ENCODE data around the gene FAXDC2. TPM values are rescaled to one million over a fixed set of nuclear protein-coding genes. Genes with fewer than 3 reads are reported as not detected.

Gene FAXDC2
- total RNA-seq, 1 donor from 2014 or later = 72.7 TPM

GRCh38 chr5:154896562-154897165, 46.3 kb upstream of the FAXDC2 start:
- no peak overlapping the region for H3K27ac ChIP-seq
- H3K27me3 ChIP-seq (ENCODE audit: low read depth) = no peaks in the 10 kb centered on the region
- DNase-seq (no peak), ATAC-seq (no peak)
- H3K4me1 ChIP-seq = peaks cover 25% of the 10 kb centered on the region
- TF ChIP-seq CTCF (IDR thresholded peaks at IDR 0.05) = no peak
- no peaks in the 10 kb centered on the region for H3K9me3 ChIP-seq
- intact Hi-C loops (cut with DNase I) = no loop called here
- H3K36me3 ChIP-seq = peaks cover 82% of the 10 kb centered on the region
- H3K4me3 ChIP-seq = no peak overlapping the region

GRCh38 chr5:154895606-154896561, 45.5 kb upstream of the FAXDC2 start:
- ATAC-seq (no peak), DNase-seq (no peak)
- H3K9me3 ChIP-seq = no peaks in the 10 kb centered on the region
- H3K36me3 ChIP-seq = peaks cover 82% of the 10 kb centered on the region
- peaks cover 25% of the 10 kb centered on the region for H3K4me1 ChIP-seq
- H3K4me3 ChIP-seq = no peak overlapping the region
- TF ChIP-seq CTCF (IDR thresholded peaks at IDR 0.05) = no peak
- no peaks in the 10 kb centered on the region for H3K27me3 ChIP-seq (ENCODE audit: low read depth)
- no peak overlapping the region for H3K27ac ChIP-seq
- intact Hi-C loops (cut with DNase I) = no loop called here

DNA sequence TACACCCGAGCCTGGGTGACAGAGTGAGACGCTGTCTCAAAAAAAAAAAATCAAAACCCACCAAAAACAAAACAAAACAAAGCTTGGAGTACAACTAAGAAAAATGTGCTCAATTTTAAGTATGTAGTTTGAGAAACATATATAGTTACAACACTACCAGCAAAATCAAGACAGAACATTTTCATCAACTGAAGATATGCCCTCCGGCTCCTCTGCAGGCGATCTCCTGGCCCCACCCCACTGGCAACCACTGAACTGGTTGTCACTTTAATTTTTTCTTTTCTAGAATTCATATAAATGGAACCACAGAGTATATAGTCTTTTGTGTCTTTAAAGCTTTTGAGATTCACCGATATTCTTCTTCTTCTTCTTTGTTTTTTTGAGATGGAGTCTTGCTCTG, 43.0 kb upstream of the FAXDC2 start:
- no peak for ATAC-seq
- no peak overlapping the region for H3K27ac ChIP-seq

GRCh38 chr5:154892369-154892771, 42.0 kb upstream of the FAXDC2 start:
- Histone ChIP-seq H3K27ac (no peak overlapping the region), H3K9me3 (no peaks in the 10 kb centered on the region), H3K27me3 (ENCODE audit: low read depth) (no peaks in the 10 kb centered on the region), H3K4me1 (no peaks in the 10 kb centered on the region), H3K36me3 (peaks cover 98% of the 10 kb centered on the region), H3K4me3 (no peak overlapping the region)
- intact Hi-C loops (cut with DNase I) = no loop called here
- no peak for ATAC-seq
- no peak for DNase-seq
- no peak for TF ChIP-seq CTCF (IDR thresholded peaks at IDR 0.05)

More for the DNA sequence above, 43.0 kb upstream of the FAXDC2 start:
- no peak for TF ChIP-seq CTCF (IDR thresholded peaks at IDR 0.05)
- peaks cover 6% of the 10 kb centered on the region for H3K4me1 ChIP-seq
- no peaks in the 10 kb centered on the region for H3K27me3 ChIP-seq (ENCODE audit: low read depth)
- peaks cover 97% of the 10 kb centered on the region for H3K36me3 ChIP-seq
- intact Hi-C loops (cut with DNase I) = no loop called here
- no peak for DNase-seq
- H3K4me3 ChIP-seq = no peak overlapping the region
- H3K9me3 ChIP-seq = no peaks in the 10 kb centered on the region

- no peak for TF ChIP-seq CTCF (IDR thresholded peaks at IDR 0.05)
- H3K36me3 ChIP-seq = peaks cover 40% of the 10 kb centered on the region
- ATAC-seq (no peak), DNase-seq (no peak)
- H3K4me3 ChIP-seq = no peak overlapping the region
- intact Hi-C loops (cut with DNase I) = no loop called here
- H3K9me3 ChIP-seq = peaks cover 24% of the 10 kb centered on the region
- no peaks in the 10 kb centered on the region for H3K27me3 ChIP-seq (ENCODE audit: low read depth)
- H3K27ac ChIP-seq = no peak overlapping the region
- peaks cover 4% of the 10 kb centered on the region for H3K4me1 ChIP-seq
Observed at GRCh38 chr5:154885439-154885838, 35.0 kb upstream of the FAXDC2 start.

Data from lower lobe of right lung (tissue), 2 donors.